HepG2 (cell line): Measurements from ENCODE around the gene SAP25. TPM values are rescaled to one million over a fixed set of nuclear protein-coding genes. Genes with fewer than 3 reads are reported as not detected.

Source experiments
- CBX2 ChIP-seq, 2 experiments: fragments of 200-600 bp in 1 of 2; sonication (generic); formaldehyde crosslinking in 1 of 2; IDR thresholded peaks; 2 replicates each; pipeline versions ENCODE4 v1.7.0 to v1.8.1; 2018 to 2022; ENCODE audit warnings: low read depth in 2 of 2, low read length in 1 of 2, mild to moderate bottlenecking in 1 of 2, missing genetic modification reagents in 1 of 2
- CREB3 ChIP-seq: sonication (generic); formaldehyde crosslinking; IDR thresholded peaks from 2 replicates; pipeline ENCODE4 v1.5.0; 2020; ENCODE audit warnings: missing genetic modification reagents
- IRF9 ChIP-seq: sonication (generic); formaldehyde crosslinking; IDR thresholded peaks from 2 replicates; pipeline ENCODE4 v1.8.0; 2022; ENCODE audit warnings: missing genetic modification reagents, mild to moderate bottlenecking, borderline replicate concordance
- NFE2L2 ChIP-seq: fragments of 150-350 bp; IDR thresholded peaks from 2 replicates; pipeline ENCODE4 v1.6.1; 2014; ENCODE audit warnings: low read length
- RBM39 ChIP-seq: fragments of 200-400 bp; formaldehyde crosslinking; IDR thresholded peaks from one replicate; pipeline ENCODE4 v1.6.1; 2018; ENCODE audit warnings: antibody characterized with exemption, mild to moderate bottlenecking, low read depth, low read length; ENCODE audit not compliant: poor library complexity, severe bottlenecking
- SNAPC5 ChIP-seq: sonication (generic); formaldehyde crosslinking; IDR thresholded peaks from 2 replicates; pipeline ENCODE4 v1.8.1; 2023; ENCODE audit warnings: mild to moderate bottlenecking, missing genetic modification reagents, borderline replicate concordance
- ZBTB7B ChIP-seq: sonication (generic); formaldehyde crosslinking; IDR thresholded peaks from 2 replicates; pipeline ENCODE4 v1.4.0; 2020; ENCODE audit warnings: missing genetic modification reagents
- ZC3H13 ChIP-seq: sonication (generic); formaldehyde crosslinking; IDR thresholded peaks from 2 replicates; pipeline ENCODE4 v1.8.1; 2023; ENCODE audit warnings: mild to moderate bottlenecking, missing genetic modification reagents, moderate library complexity
- ZFAT ChIP-seq: sonication (generic); formaldehyde crosslinking; conservative IDR thresholded peaks from 2 replicates; pipeline ENCODE4 v1.8.1; 2023; ENCODE audit warnings: missing genetic modification reagents, inconsistent platforms
- ZNF10 ChIP-seq: sonication (generic); formaldehyde crosslinking; IDR thresholded peaks from 2 replicates; pipeline ENCODE4 v1.4.0; 2020; ENCODE audit warnings: mild to moderate bottlenecking, low read depth, missing genetic modification reagents, borderline replicate concordance
- ZNF124 ChIP-seq: sonication (generic); formaldehyde crosslinking; IDR thresholded peaks from 2 replicates; pipeline ENCODE4 v1.4.0; 2020; ENCODE audit warnings: missing genetic modification reagents
- ZNF18 ChIP-seq: sonication (generic); formaldehyde crosslinking; IDR thresholded peaks from 2 replicates; pipeline ENCODE4 v1.8.0; 2022; ENCODE audit warnings: mild to moderate bottlenecking, missing genetic modification reagents; ENCODE audit not compliant: insufficient replicate concordance
- ZNF337 ChIP-seq: sonication (generic); formaldehyde crosslinking; IDR thresholded peaks from 2 replicates; pipeline ENCODE4 v1.5.1; 2020; ENCODE audit warnings: missing genetic modification reagents, low read depth, mild to moderate bottlenecking, borderline replicate concordance
- ZNF343 ChIP-seq: sonication (generic); formaldehyde crosslinking; IDR thresholded peaks from 2 replicates; pipeline ENCODE4 v1.4.0; 2020; ENCODE audit warnings: mild to moderate bottlenecking, missing genetic modification reagents
- ZNF431 ChIP-seq: sonication (generic); formaldehyde crosslinking; IDR thresholded peaks from 2 replicates; pipeline ENCODE4 v1.9.0; 2022; ENCODE audit warnings: missing genetic modification reagents, low read depth, mild to moderate bottlenecking, borderline replicate concordance
- ZNF460 ChIP-seq: sonication (generic); formaldehyde crosslinking; IDR thresholded peaks from 2 replicates; pipeline ENCODE4 v1.5.1; 2020; ENCODE audit warnings: missing genetic modification reagents, mild to moderate bottlenecking, borderline replicate concordance
- ZNF501 ChIP-seq: sonication (generic); formaldehyde crosslinking; IDR thresholded peaks from 2 replicates; pipeline ENCODE4 v1.5.1; 2020; ENCODE audit warnings: mild to moderate bottlenecking, moderate library complexity, missing genetic modification reagents
- ZNF547 ChIP-seq: sonication (generic); formaldehyde crosslinking; IDR thresholded peaks from 2 replicates; pipeline ENCODE4 v1.5.1; 2020; ENCODE audit warnings: mild to moderate bottlenecking, missing genetic modification reagents
- ZNF687 ChIP-seq: sonication (generic); formaldehyde crosslinking; IDR thresholded peaks from 2 replicates; pipeline ENCODE4 v1.5.1; 2020; ENCODE audit warnings: mild to moderate bottlenecking, missing genetic modification reagents, moderate library complexity
- ZNF841 ChIP-seq: sonication (generic); formaldehyde crosslinking; IDR thresholded peaks from 2 replicates; pipeline ENCODE4 v1.8.1; 2023; ENCODE audit warnings: missing genetic modification reagents, borderline replicate concordance
- ZNF850 ChIP-seq: sonication (generic); formaldehyde crosslinking; conservative IDR thresholded peaks from 2 replicates; pipeline ENCODE4 v1.9.0; 2021; ENCODE audit warnings: mild to moderate bottlenecking, missing genetic modification reagents
- polyA plus RNA-seq, 8 experiments: library from polyadenylated mRNA; depleted of rRNA in 3 of 8; stranded (reverse) in 7 of 8; unstranded in 1 of 8; fragments of >200 nt; fragmentation: Illumina TruSeq in 4 of 8; extraction: Trizol in 4 of 8; gene quantifications; 2 replicates each; pipeline versions ENCODE4 v1.2.1 to v1.2.3, GENCODE V29; 2011 to 2016; ENCODE audit warnings: low read depth in 4 of 8, missing spikeins in 1 of 8, mixed read lengths in 1 of 8; ENCODE audit not compliant: insufficient read depth in 1 of 8
- total RNA-seq, 5 experiments: library from RNA; depleted of rRNA; stranded (reverse); fragments of >200 nt; fragmentation: Illumina TruSeq; extraction: Trizol; gene quantifications; 2 replicates each; pipeline ENCODE4 v1.2.3, GENCODE V29; 2016; ENCODE audit warnings: low read depth in 1 of 5

Gene SAP25
- total and polyA plus RNA-seq, 2 of the 13 experiments (the other 11 are each of a cell fraction or from before 2014, with no cell fraction given): 0.15 to 0.20 TPM

GRCh38 chr7:100567031-100567730, 6.5 kb downstream of the SAP25 start (continued):
- no peak for TF ChIP-seq ZNF850 (CRISPR knock-in tag)
- TF ChIP-seq IRF9: 0 out of 2 replicates have a peak, but pooled peaks have one; percentile 5
- TF ChIP-seq ZC3H13: peak; percentile 37; the same call in 1 of the 2 replicates
- no peak for TF ChIP-seq ZNF460
- TF ChIP-seq ZNF337 (CRISPR knock-in tag): no peak
- peak; percentile 47 for TF ChIP-seq ZNF501
- 0 out of 2 replicates have a peak, but pooled peaks have one; percentile 4 for TF ChIP-seq SNAPC5 (CRISPR knock-in tag)
- peak; percentile 19; the same call in 1 of the 2 replicates for TF ChIP-seq ZBTB7B (CRISPR knock-in tag)
- no peak for TF ChIP-seq ZFAT (CRISPR knock-in tag)
- TF ChIP-seq ZNF10 (CRISPR knock-in tag): no peak
- no peak for TF ChIP-seq CBX2 (IDR thresholded peaks at IDR 0.05; ENCODE audit: low read depth, low read length)
- TF ChIP-seq CBX2 (CRISPR knock-in tag; IDR thresholded peaks at IDR 0.05; ENCODE audit: low read depth): no peak
- TF ChIP-seq ZNF431 (CRISPR knock-in tag): no peak
- no peak for TF ChIP-seq ZNF124 (CRISPR knock-in tag)
- no peak for TF ChIP-seq CREB3
- peak; percentile 83 for TF ChIP-seq RBM39
- TF ChIP-seq ZNF687 (CRISPR knock-in tag): peak; percentile 51
- TF ChIP-seq ZNF18 (CRISPR knock-in tag): peak; percentile 13
- no peak for TF ChIP-seq ZNF841 (CRISPR knock-in tag)
- TF ChIP-seq ZNF547 (CRISPR knock-in tag): no peak
- no peak for TF ChIP-seq ZNF343 (CRISPR knock-in tag)
- no peak for TF ChIP-seq NFE2L2
